Smooth muscle cell (in vitro differentiated cells): ENCODE data around the gene NFASC. TPM values are rescaled to one million over a fixed set of nuclear protein-coding genes. Genes with fewer than 3 reads are reported as not detected.

Experiments used
- DNase-seq: peaks from one replicate; lab custom pipeline; 2025; ENCODE audit not compliant: unreplicated experiment; lab: John Stamatoyannopoulos, UW
- H2AFZ ChIP-seq: fragments of 200-600 bp; sonication (generic); 2 replicates; pipeline ENCODE4 v1.6.0; 2016; ENCODE audit warnings: antibody characterized with exemption, low read depth, mild to moderate bottlenecking
- H3F3A ChIP-seq: fragments of 200-600 bp; sonication (generic); 2 replicates; pipeline ENCODE4 v1.6.0; 2017; ENCODE audit warnings: antibody characterized with exemption, low read depth
- H3K27ac ChIP-seq: fragments of 200-600 bp; sonication (generic); 2 replicates; pipeline ENCODE4 v1.5.1; 2016; ENCODE audit warnings: low read depth, mild to moderate bottlenecking
- H3K27me3 ChIP-seq: fragments of 200-600 bp; sonication (generic); 2 replicates; pipeline ENCODE4 v1.6.1; 2016; ENCODE audit warnings: low read depth, mild to moderate bottlenecking
- H3K36me3 ChIP-seq: fragments of 200-600 bp; sonication (generic); 2 replicates; pipeline ENCODE4 v1.5.1; 2016; ENCODE audit warnings: low read depth
- H3K4me1 ChIP-seq: fragments of 200-600 bp; sonication (generic); 2 replicates; pipeline ENCODE4 v1.5.1; 2016; ENCODE audit warnings: low read depth
- H3K4me2 ChIP-seq: fragments of 200-600 bp; sonication (generic); 2 replicates; pipeline ENCODE4 v1.6.0; 2016; ENCODE audit warnings: mild to moderate bottlenecking
- H3K4me3 ChIP-seq: fragments of 200-600 bp; sonication (generic); 2 replicates; pipeline ENCODE4 v1.5.1; 2016; ENCODE audit warnings: mild to moderate bottlenecking
- H3K79me2 ChIP-seq: fragments of 200-600 bp; sonication (generic); 2 replicates; pipeline ENCODE4 v1.6.0; 2016; ENCODE audit warnings: low read depth, mild to moderate bottlenecking
- H3K9ac ChIP-seq: fragments of 200-600 bp; sonication (generic); 2 replicates; pipeline ENCODE4 v1.6.0; 2016; ENCODE audit warnings: low read depth
- H3K9me3 ChIP-seq: fragments of 200-600 bp; sonication (generic); replicated peaks from 2 replicates; pipeline ENCODE4 v1.5.1; 2016; ENCODE audit warnings: low read depth
- H4K20me1 ChIP-seq: fragments of 200-600 bp; sonication (generic); 2 replicates; pipeline ENCODE4 v1.6.0; 2016; ENCODE audit warnings: low read depth
- CTCF ChIP-seq: fragments of 200-600 bp; sonication (generic); IDR thresholded peaks from 2 replicates; pipeline ENCODE4 v1.5.1; 2017; ENCODE audit warnings: borderline replicate concordance, mild to moderate bottlenecking, antibody characterized with exemption; ENCODE audit not compliant: insufficient read depth, poor library complexity, severe bottlenecking
- WGBS: methylation state at CpG from one replicate; pipeline ENCODE4 v1.1.7; 2016; ENCODE audit warnings: low lambda C conversion rate; 5-methylcytosine and 5-hydroxymethylcytosine counted together
- polyA plus RNA-seq: library from polyadenylated mRNA; unstranded; fragments of >200 nt; fragmentation: Nextera tagmentation; extraction: Ambion mirVana; gene quantifications from 2 replicates; pipeline ENCODE4 v1.2.1, GENCODE V29; 2016
- total RNA-seq: library from RNA; depleted of rRNA; stranded (reverse); fragments of >200 nt; gene quantifications from 2 replicates; pipeline ENCODE4 v1.2.3, GENCODE V29; 2014

NFASC gene
- total and polyA plus RNA-seq, 2 experiments from 2014 or later = 0.09 to 0.63 TPM

- Histone ChIP-seq H3K27ac (no peak overlapping the region), H3F3A (no peaks in the 10 kb centered on the region), H3K27me3 (peaks cover 24% of the 10 kb centered on the region), H3K9me3 (no peaks in the 10 kb centered on the region), H4K20me1 (no peaks in the 10 kb centered on the region), H3K79me2 (no peaks in the 10 kb centered on the region), H2AFZ (no peak overlapping the region), H3K4me1 (no peaks in the 10 kb centered on the region), H3K36me3 (no peaks in the 10 kb centered on the region), H3K4me2 (no peak overlapping the region), H3K4me3 (no peak overlapping the region), H3K9ac (no peak overlapping the region)
- no peak for TF ChIP-seq CTCF
- DNase-seq = no peak
- WGBS = 69% methylated on average over 13 of the region's 13 CpGs
Measured at GRCh38 chr1:204950353-204951001, 79.8 kb downstream of the NFASC start.

- Histone ChIP-seq H3F3A (no peaks in the 10 kb centered on the region), H3K4me3 (no peak overlapping the region), H4K20me1 (no peaks in the 10 kb centered on the region), H3K36me3 (no peaks in the 10 kb centered on the region), H3K79me2 (no peaks in the 10 kb centered on the region), H2AFZ (no peak overlapping the region), H3K9me3 (no peaks in the 10 kb centered on the region), H3K4me1 (no peaks in the 10 kb centered on the region), H3K9ac (no peak overlapping the region), H3K27me3 (peaks cover 66% of the 10 kb centered on the region), H3K4me2 (no peak overlapping the region), H3K27ac (no peak overlapping the region)
- no peak for DNase-seq
- no peak for TF ChIP-seq CTCF
- 86% methylated on average over 11 of the region's 11 CpGs for WGBS
Measured at GRCh38 chr1:204958317-204959307, 88.0 kb downstream of the NFASC start.

GRCh38 chr1:204959374-204959773 lies 88.7 kb downstream of the NFASC start:
- Histone ChIP-seq H3K4me3 (no peak overlapping the region), H3K9me3 (no peaks in the 10 kb centered on the region), H2AFZ (no peak overlapping the region), H3K9ac (no peak overlapping the region), H4K20me1 (no peaks in the 10 kb centered on the region), H3F3A (no peaks in the 10 kb centered on the region), H3K4me1 (no peaks in the 10 kb centered on the region), H3K36me3 (no peaks in the 10 kb centered on the region), H3K79me2 (no peaks in the 10 kb centered on the region), H3K27ac (no peak overlapping the region), H3K4me2 (no peak overlapping the region), H3K27me3 (peaks cover 74% of the 10 kb centered on the region)
- no peak for TF ChIP-seq CTCF
- WGBS = 57% methylated on average over 5 of the region's 5 CpGs
- DNase-seq = no peak
